Retina (tissue), 1 donor: ENCODE measurements around the gene PTEN.
"Not testable (repeated sequence)": the region's sequence is repeated elsewhere in the genome, so short reads cannot be mapped to it uniquely, and the experiment has no call there.

Source experiments
- DNase-seq: peaks from one replicate; pipeline ENCODE4 v3.0.0-alpha.2; 2016

PTEN gene

DNA sequence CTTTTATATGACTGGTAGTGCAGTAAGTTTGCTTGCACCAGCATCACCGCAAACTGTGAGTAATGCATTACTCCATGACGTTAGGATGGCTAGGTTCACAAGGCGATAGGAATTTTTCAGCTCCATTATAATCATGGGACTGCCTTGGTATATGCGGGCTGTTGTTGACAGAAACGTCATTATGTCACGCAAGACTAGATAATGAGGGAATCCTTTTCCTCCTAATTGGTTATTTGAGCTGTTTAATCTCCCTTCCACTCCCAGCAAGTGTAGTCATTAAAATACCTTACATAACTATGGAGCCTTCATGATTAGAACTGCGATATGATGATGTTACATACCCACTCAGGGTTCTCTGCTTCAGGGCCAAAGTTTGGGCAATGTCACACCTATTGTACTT, 17.4 kb upstream of the PTEN start:
- peak; percentile 28 for DNase-seq

DNA sequence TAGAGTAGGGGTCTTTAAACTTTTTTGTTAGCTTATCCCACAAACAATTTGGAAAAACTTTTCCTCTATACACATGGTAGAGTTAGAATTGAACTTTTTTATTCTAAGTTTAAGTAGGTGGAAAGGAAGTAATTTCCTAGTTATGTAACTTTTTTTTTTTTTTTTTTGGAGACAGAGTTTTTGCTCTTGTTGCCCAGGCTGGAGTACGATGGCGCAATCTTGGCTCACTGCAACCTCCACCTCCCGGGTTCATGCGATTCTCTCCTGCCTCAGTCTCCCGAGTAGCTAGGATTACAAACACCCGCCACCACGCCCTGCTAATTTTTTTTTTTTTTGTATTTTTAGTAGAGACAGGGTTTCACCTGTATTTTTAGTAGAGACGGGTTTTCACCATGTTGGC, 16.7 kb upstream of the PTEN start:
- DNase-seq: not testable (repeated sequence)

DNA sequence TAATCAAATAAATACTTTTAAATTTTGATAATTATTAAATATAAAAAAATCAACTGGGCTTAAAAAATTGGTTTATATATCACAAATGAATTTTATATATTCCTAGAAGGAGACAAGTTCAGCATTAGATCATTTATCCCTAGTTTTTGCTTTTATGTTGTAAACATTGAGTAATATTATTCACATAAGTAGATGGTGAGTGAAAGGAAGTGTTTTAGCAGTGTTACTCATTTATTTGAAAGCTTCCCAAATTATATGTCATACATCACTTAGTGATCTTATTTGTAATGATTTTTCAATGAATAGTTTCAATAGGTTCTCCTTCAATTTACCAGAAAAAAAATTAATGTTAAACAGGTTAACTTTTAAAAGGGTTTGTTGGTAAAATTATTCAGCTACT, 15.9 kb upstream of the PTEN start:
- no peak for DNase-seq

DNA sequence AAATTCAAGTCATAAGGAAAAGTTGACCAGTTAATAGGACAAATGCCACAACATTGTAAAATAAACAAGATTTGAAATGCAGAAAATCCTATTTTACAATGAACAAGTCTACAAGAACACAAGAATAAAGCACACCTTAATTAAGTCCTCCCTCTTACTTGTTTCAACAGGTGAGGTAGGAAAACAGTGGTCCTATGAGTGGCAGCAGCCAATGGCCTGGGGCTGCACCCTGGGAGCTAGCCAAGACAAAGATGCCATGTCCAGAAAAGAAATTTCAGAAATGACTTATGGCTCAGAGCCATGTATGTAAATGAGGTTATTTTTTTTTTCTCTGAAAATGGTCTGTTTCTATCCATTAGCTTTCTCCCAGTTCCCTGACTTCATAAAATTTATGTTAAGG, 14.4 kb upstream of the PTEN start:
- no peak for DNase-seq

DNA sequence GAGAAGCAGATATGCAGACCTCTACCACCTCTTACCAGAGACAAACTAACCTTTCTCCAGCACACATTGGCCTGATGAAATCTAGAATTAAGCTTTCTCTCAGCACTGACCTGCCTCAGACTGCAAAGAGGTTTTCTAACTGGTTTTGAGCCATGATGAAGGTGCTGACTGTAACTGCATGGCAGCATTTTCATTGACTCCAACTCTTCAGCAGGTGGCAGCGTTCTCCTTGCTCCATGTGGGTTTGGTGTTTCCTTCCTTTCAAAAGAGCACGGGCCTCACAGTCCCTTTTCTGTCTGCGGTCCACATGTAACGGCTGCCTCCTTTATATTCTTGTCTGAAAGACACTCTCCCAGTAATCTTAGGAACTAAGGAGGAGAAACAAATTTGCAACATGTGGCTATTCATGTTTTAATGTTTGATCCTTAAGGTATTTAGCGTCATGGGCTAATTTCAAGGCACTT, 12.7 kb upstream of the PTEN start:
- peak; percentile 54 for DNase-seq

DNA sequence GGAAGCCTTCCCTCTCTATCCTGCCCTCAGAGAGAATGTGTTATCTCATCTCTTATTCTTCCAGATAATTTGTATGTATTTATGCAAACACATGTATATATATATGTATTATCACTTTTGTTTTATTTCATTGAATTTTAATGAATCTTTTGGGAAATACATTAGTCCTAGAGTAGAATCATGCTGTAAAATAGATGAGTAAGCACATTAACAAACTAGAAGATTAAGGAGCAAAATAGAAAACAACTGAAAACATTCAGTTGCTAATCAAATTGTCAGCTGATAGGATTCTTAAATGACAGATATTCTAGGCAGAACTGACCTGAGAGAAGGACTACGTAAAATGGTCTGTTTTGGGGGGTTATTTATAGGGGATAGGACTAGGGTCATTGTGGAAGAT, 11.3 kb upstream of the PTEN start:
- no peak for DNase-seq

DNA sequence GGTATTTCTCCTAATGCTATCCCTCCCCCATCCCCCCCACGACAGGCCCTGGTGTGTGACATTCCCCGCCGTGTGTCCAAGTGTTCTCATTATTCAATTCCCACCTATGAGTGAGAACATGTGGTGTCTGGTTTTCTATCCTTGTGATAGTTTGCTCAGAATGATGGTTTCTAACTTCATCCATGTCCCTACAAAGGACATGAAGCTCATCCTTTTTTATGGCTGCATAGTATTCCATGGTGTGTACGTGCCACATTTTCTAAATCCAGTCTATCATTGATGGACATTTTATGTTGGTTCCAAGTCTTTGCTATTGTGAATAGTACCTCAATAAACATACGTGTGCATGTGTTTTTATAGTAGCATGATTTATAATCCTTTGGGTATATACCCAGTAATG, 8.2 kb upstream of the PTEN start:
- not testable (repeated sequence) for DNase-seq

DNA sequence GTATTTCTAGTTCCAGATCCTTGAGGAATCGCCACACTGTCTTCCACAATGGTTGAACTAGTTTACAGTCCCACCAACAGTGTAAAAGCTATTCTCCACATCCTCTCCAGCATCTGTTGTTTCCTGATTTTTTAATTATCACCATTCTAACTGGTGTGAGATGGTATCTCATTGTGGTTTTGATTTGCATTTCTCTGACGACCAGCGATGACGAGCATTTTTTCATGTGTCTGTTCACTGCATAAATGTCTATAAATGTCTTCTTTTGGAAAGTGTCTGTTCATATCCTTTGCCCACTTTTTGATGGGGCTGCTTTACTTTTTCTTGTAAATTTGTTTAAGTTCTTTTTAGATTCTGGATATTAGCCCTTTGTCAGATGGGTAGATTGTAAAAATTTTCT, 7.8 kb upstream of the PTEN start:
- DNase-seq: not testable (repeated sequence)

DNA sequence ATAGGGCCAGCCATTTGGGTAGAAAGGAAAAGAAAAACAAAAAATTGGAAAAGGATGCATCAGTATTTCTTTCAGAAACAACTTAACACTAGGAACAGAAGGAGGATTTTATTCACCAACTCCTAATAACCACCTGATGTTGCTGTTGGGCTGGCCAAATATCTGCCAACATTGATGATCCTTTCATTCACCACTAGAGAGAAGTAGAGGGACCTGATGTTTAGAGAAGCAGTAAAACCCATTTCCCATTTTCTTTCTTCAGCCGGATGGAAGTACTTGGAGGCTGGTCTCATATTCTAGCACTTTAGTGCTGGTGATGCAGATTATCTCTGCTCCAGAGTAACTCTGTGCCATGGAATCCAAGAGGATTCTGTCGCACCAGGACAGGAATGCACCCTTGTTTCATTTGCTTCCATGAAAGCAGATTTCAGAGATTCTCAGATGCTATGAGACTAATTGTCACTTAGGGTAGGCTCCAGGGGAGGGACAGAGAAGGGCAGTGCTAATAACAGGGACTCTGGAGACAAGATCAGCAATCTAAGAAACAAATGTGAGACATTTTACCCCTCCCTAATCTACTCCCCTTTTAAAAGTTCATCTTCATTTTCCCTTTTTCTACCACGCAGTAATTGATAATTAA, 3.1 kb upstream of the PTEN start:
- no peak for DNase-seq

DNA sequence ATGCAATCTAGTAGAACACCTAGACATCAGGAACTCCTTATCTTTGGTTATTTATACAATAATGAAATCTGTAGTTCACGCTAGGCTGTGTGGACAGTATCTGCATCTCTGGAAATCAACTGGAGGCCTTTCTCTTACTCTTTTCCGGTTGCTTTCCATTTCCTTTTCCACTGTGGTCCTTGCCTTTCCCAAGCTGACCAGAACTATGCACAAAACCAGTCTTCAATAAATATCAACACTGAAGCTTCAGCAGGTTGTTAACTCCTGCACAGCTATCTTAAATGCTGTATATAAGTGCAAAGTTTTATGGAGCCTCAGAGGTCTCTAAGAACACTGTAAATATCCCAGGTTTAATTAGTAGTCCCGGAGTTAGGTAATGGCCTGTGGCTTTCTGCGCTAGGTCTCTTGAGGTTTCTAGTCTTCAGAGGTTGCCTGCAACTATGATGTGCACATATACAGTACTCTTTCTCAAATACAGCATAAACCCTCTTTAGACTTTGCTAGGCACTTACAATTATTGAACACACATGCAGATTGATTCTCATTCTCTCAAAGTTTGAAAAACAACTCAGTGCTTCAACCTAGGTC, 2.5 kb upstream of the PTEN start:
- DNase-seq: no peak

DNA sequence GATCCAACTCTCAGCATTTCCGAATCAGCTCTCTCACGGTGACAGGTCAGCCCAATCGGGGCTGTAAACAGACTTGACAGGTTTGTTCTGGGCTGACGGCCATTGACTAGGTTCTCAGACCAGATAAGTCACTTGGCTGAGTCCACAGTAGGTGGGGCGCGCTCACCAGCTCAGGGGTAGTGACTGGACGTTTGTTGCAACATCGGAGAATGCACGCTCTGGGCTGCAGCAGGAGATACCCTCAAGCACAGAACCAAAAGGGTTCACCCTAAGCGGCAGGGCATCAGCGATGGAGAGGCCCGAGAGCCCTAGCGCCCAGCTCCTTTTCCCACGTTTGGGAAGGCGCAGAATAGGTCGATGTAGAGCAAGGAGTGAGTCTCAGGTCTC, 1.9 kb upstream of the PTEN start:
- no peak for DNase-seq

DNA sequence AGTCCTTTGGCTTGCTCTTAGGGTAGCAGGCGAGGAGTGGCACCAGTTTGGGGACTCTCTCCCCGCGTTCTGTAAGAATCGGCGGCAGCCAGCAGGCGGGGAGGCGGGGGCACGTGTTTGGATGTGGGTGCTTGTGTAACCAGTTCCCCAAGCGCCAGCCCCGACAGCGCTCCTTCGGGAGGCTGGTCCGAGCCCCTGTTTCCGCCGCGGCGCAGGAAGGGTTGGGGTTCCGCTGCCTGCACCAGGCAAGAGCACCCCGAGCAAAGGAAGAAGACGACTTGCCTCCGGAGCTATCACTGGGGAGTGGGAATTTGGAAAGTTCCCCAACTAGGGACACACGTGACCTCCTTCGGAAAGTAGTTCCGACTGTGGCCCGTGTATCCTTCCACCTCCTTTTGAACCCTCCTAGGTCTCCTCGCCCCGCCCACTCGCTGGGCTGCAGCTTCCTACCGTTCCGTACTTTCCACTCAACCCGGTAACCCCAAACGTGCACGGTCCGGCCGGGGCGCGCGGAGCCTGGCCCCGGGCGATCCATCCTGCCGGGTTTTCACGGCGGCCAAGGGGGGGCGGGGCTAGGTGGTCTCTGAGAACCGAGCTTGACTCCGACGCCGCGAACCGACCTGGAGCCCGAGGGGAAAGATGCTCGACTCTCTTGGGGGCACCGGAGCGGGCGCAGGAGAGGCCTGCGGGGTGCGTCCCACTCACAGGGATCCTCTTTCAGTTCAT, 1.3 kb upstream of the PTEN start:
- DNase-seq: peak; percentile 98

DNA sequence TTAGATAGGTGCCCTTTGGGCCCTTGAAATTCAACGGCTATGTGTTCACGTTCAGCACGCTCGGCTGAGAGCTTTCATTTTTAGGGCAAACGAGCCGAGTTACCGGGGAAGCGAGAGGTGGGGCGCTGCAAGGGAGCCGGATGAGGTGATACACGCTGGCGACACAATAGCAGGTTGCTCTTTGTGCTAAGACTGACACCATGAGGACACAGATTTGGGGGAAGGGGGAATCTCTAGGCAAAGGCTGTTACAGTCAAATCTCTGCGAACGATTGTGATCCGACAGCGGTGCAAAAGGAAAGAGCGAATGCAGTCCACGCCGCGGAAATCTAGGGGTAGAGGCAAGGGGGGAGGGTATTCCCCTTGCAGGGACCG, 759 bp upstream of the PTEN start:
- DNase-seq: no peak

DNA sequence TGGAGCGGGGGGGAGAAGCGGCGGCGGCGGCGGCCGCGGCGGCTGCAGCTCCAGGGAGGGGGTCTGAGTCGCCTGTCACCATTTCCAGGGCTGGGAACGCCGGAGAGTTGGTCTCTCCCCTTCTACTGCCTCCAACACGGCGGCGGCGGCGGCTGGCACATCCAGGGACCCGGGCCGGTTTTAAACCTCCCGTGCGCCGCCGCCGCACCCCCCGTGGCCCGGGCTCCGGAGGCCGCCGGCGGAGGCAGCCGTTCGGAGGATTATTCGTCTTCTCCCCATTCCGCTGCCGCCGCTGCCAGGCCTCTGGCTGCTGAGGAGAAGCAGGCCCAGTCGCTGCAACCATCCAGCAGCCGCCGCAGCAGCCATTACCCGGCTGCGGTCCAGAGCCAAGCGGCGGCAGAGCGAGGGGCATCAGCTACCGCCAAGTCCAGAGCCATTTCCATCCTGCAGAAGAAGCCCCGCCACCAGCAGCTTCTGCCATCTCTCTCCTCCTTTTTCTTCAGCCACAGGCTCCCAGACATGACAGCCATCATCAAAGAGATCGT, 598 bp downstream of the PTEN start:
- DNase-seq: peak; percentile 87

DNA sequence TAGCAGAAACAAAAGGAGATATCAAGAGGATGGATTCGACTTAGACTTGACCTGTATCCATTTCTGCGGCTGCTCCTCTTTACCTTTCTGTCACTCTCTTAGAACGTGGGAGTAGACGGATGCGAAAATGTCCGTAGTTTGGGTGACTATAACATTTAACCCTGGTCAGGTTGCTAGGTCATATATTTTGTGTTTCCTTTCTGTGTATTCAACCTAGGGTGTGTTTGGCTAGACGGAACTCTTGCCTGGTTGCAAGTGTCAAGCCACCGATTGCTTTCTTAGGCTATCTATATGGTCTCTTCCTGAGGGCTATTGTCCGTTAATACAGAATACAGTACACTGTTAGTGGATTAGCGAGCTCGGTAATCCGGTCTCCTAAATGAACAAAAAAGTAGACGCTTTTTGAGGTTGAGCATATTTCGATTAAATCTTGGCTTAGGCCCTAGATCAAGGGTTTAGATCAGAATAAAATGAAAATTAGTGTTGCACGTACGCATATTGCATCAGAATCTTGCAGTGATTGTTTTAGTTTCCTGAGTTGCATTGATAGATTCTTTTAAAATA, 1.2 kb downstream of the PTEN start:
- DNase-seq: no peak

DNA sequence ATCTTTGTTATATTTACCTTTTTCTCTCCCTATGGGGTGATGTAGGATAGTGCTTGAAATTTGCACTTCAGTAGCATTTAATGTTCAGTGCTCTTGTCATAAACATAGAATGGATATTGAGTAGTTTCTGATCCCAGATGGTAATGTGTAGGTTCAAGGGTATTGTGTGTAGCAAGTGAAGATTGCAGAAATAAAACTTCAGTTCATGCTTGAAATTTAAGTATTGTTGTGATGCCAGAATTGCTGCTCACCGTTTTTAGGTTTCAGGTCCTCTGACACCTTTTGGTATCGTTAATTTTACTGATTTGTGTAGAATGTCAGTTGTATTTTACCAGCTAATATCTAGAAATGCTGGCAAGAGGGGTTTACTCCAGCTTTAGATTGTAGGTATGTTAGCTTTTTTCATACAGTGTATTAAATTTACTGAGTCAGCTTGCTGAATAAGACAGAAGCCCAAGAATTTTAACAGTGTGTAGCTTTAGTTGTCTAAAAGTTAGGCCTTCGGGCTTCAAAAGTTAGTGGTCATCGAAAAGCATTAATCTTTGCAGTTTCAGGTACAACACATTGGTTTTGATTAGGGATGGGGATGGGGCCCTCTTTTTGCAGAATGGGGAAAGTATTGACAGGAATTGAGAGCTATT, 1.9 kb downstream of the PTEN start:
- peak; percentile 19 for DNase-seq

DNA sequence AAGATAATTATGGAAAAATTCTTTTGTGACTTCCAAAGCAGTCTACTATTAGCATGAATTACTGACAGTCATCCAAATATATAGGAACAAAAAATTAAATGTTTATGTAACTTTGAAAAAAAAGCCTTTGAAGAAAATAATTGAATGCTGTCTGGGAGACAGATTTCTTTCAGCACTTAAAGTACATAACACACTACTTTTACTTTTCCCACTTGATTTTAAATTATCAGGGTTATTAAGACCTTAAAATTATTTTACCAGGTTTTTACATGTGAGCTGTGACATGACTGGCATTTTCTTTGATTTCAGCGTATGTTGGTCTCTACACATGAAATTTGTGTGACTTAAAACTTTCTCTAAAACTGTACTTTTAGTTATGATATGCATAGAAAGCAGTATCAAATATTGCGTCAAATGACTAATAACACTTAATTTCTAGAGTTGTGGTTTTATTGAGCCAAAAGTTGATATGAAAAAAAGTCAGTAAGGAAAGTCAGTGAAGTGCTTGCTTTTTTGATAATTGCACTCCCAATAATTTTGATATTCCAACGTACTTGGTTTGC, 3.1 kb downstream of the PTEN start:
- no peak for DNase-seq

DNA sequence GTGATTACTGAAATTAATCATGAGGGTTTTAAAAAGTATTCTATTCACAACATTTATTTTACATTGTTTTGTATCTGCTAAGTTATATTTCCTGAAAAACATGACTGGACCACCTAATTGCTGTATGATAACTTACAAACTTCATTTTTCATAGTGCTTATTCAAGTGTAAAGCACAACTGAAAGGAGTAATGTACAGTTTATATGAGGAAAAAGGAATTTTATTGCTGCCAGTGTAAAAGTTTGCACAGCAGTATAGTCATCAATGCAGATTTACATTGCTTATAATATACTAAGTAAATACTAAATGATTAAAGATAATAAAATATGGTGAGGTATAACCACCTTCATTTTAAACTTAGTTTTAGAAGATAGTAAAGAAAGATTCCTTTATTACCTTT, 4.0 kb downstream of the PTEN start:
- DNase-seq: no peak

DNA sequence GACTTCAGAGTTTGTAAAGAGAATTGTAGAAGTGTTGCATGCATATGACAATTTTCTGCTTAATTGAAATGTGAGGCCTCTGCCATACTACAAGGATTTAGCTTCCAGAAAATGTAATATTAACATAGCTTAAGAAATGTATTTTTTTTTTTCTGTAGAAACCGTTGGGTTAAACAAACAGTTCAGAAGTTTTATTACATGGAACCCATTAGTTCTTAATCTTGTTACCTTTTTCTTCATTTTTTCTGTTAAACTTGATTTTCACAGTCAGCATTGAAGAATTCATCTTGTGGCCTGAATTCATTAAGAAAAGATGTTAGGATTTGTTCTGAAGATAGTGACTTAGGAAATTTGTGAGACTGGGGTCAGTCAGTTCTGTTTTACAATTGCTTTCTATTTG, 4.9 kb downstream of the PTEN start:
- no peak for DNase-seq

DNA sequence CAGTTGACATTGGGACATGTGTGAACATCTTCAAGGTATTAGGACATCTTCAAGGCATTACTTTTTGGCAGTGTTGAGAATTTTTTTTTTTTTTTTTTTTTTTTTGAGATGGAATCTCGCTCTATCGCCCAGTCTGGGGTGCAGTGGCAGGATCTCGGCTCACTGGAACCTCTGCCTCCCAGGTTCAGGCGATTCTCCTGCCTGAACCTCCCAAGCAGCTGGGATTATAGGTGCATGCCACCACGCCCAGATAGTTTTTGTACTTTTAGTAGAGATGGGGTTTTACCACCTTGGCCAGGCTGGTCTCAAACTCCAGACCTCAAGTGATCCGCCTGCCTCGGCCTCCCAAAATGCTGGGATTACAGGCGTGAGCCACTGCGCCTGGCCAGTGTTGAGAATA, 5.7 kb downstream of the PTEN start:
- DNase-seq: not testable (repeated sequence)

DNA sequence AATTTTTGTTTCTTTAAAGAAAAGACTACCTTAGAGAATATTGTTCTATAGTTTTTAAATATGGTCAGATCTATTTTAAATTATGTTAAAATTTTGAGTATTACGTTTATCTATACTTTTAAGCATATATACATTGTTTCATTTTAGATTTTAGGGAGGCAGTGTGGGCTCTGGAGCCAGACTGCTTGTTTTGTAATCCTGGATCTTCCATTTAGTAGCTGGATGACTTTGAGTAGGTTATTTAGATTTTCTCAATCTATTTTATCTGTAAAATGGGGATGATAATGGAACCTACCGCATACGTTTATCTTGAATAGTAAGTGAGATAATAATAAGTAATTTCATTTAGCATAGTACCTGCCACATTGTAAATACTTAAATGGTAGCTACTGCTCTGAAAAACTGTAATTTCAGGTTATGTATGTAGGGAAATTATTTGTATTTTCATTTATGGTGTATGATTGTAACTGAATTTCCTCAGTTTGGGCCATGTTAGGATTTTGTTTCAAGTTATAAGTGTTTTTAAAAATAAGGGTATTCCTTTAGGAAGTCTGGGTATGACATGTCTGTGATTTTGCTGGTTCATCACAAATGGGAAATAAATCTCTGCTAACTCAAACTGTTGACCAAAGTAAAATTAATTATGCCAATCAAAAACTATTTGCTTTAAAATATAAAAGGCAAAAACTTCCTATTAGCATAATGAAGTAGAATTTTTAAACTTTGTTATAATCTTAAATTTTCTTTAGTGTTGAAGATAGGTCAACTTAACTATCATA, 6.5 kb downstream of the PTEN start:
- no peak for DNase-seq

DNA sequence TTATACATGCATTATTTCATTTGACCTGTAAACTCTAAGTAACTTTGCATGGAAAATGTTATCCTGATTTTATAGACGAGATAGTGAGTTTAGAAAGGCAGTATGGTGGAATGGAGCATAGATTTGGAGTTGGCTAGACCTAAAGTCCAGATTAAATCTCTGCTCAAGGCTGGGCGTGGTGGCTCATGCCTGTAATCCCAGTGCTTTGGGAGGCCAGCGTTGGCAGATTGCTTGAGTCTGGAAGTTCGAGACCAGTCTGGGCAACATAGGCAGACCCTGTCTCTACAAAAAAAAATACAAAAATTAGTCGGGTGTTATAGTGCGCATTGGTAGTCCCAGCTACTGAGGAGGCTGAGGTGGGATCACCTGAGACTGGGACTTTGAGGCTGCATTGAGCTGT, 9.4 kb downstream of the PTEN start:
- DNase-seq: no peak
